Panc1 (cell line): ENCODE measurements around the gene SLC1A2. TPM values are rescaled to one million over a fixed set of nuclear protein-coding genes. Genes with fewer than 3 reads are reported as not detected.

Experiments
- ATAC-seq: fragments of 200-7000 bp; cut with Tn5 transposase; 2 replicates; pipeline ENCODE4 v1.9.1; 2020; ENCODE audit warnings: mild to moderate bottlenecking, moderate library complexity
- BruUV-seq: library from RNA; stranded (reverse); fragments of 400-500 nt; replicated peaks from 2 replicates; lab custom pipeline; 2021; lab: Mats Ljungman, UMichigan
- CTCF ChIA-PET: fragments of 300-600 bp; sonication (Branson Sonifier 250); formaldehyde crosslinking; loops from one replicate; lab custom pipeline; 2022; ENCODE audit warnings: antibody characterized with exemption; lab: Charles Lee
- POLR2A ChIA-PET: fragments of 300-600 bp; sonication (Branson Sonifier 250); formaldehyde crosslinking; loops from one replicate; lab custom pipeline; 2022; ENCODE audit warnings: antibody characterized with exemption; lab: Charles Lee
- DNase-seq: peaks from one replicate; pipeline ENCODE4 v3.0.0-alpha.2; 2010; ENCODE audit warnings: low read depth, low spot score
- H3K27ac ChIP-seq: 2 replicates; pipeline ENCODE4 v1.5.1; 2011; ENCODE audit warnings: mild to moderate bottlenecking, low read length, inconsistent platforms
- H3K27me3 ChIP-seq: fragments of 200-500 bp; sonication (Bioruptor generic); 2 replicates; pipeline ENCODE4 v1.6.0; 2014; ENCODE audit warnings: low read length, inconsistent platforms; ENCODE audit not compliant: control insufficient read depth, insufficient read depth
- H3K36me3 ChIP-seq: fragments of 200-500 bp; sonication (Bioruptor generic); 2 replicates; pipeline ENCODE4 v1.5.1; 2014; ENCODE audit warnings: inconsistent platforms, mild to moderate bottlenecking, low read length, moderate library complexity; ENCODE audit not compliant: control insufficient read depth, insufficient read depth
- H3K4me1 ChIP-seq: 2 replicates; pipeline ENCODE4 v1.5.1; 2011; ENCODE audit warnings: inconsistent platforms, mild to moderate bottlenecking, low read length, moderate library complexity; ENCODE audit not compliant: control insufficient read depth, insufficient read depth
- H3K4me3 ChIP-seq, 2 experiments: 2 replicates each; pipeline ENCODE4 v1.5.1; 2011 to 2012; ENCODE audit warnings: low read depth in 2 of 2, low read length in 2 of 2, mild to moderate bottlenecking in 2 of 2, inconsistent platforms in 1 of 2, moderate library complexity in 1 of 2
- H3K9me3 ChIP-seq: fragments of 200-500 bp; sonication (Bioruptor generic); 2 replicates; pipeline ENCODE4 v1.5.1; 2014; ENCODE audit warnings: low read depth, mild to moderate bottlenecking, inconsistent platforms, low read length, moderate library complexity; ENCODE audit not compliant: control insufficient read depth, insufficient read depth
- CTCF ChIP-seq: fragments of 450-650 bp; IDR thresholded peaks from 2 replicates; pipeline ENCODE4 v1.5.1; 2017; ENCODE audit warnings: mild to moderate bottlenecking
- POLR2AphosphoS5 ChIP-seq: IDR thresholded peaks from 2 replicates; pipeline ENCODE4 v1.6.1; 2012; ENCODE audit warnings: mild to moderate bottlenecking, low read depth, low read length, moderate library complexity
- REST ChIP-seq, 2 experiments: IDR thresholded peaks; 2 replicates each; pipeline ENCODE4 v1.6.1; 2011 to 2012; ENCODE audit warnings: low read depth in 2 of 2, control low read depth in 1 of 2, low read length in 1 of 2, mild to moderate bottlenecking in 1 of 2, moderate library complexity in 1 of 2; ENCODE audit not compliant: insufficient read depth in 1 of 2
- SIN3A ChIP-seq: IDR thresholded peaks from 2 replicates; pipeline ENCODE4 v1.6.1; 2012; ENCODE audit warnings: low read depth, mild to moderate bottlenecking, low read length, moderate library complexity, borderline replicate concordance; ENCODE audit not compliant: insufficient read depth
- TCF7L2 ChIP-seq: IDR thresholded peaks from 2 replicates; pipeline ENCODE4 v1.6.1; 2011; ENCODE audit warnings: mild to moderate bottlenecking, low read depth, low read length, inconsistent platforms
- in situ Hi-C: cut with HindIII; loops from 2 replicates; pipeline ENCODE4 v1.10.0; 2016; ENCODE audit warnings: low sequenced_read_pairs, low pct_unique_long_range_greater_than_20kb
- intact Hi-C: fragments of 100-400 bp; cut with micrococcal nuclease; formaldehyde crosslinking; loops from one replicate; pipeline ENCODE4 v1.10.0; 2022; ENCODE audit not compliant: unreplicated experiment
- total RNA-seq: library from RNA; stranded (reverse); gene quantifications from one replicate; pipeline ENCODE4 v1.2.1, GENCODE V29; 2021; ENCODE audit not compliant: unreplicated experiment

SLC1A2 gene
- total RNA-seq, 1 experiment from 2014 or later = 0.21 TPM

- no peak for DNase-seq
- Histone ChIP-seq H3K27ac (no peak overlapping the region), H3K27me3 (no peaks in the 10 kb centered on the region), H3K36me3 (no peaks in the 10 kb centered on the region), H3K4me3 (no peak overlapping the region), H3K9me3 (no peaks in the 10 kb centered on the region), H3K4me1 (no peaks in the 10 kb centered on the region)
- ChIA-PET CTCF (no interaction called here), POLR2A (no interaction called here)
- in situ Hi-C loops (no loop called here), intact Hi-C loops (no loop called here)
- no TSS peak for BruUV-seq
- TF ChIP-seq SIN3A = no peak
- TF ChIP-seq CTCF = no peak
- TF ChIP-seq REST (IDR thresholded peaks at IDR 0.05; ENCODE audit: insufficient read depth in 1 of 2, low read depth in 2 of 2, low read length in 1 of 2) = no peak
- TF ChIP-seq TCF7L2 = no peak
- no peak for TF ChIP-seq POLR2AphosphoS5
- no peak for ATAC-seq
Observed at GRCh38 chr11:35376613-35377012, 42.7 kb downstream of the SLC1A2 start.

GRCh38 chr11:35376118-35376510 lies 43.2 kb downstream of the SLC1A2 start:
- TF ChIP-seq REST (IDR thresholded peaks at IDR 0.05; ENCODE audit: insufficient read depth in 1 of 2, low read depth in 2 of 2, low read length in 1 of 2) = no peak
- TF ChIP-seq POLR2AphosphoS5 = no peak
- no peak for TF ChIP-seq TCF7L2
- no peak for TF ChIP-seq CTCF
- no peak for TF ChIP-seq SIN3A
- no peaks in the 10 kb centered on the region for H3K36me3 ChIP-seq
- no TSS peak for BruUV-seq
- intact Hi-C loops = no loop called here
- ChIA-PET CTCF (no interaction called here), POLR2A (no interaction called here)
- no peak overlapping the region for H3K4me3 ChIP-seq
- DNase-seq = no peak
- H3K27ac ChIP-seq = no peak overlapping the region
- no peak for ATAC-seq
- in situ Hi-C loops = no loop called here
- no peaks in the 10 kb centered on the region for H3K9me3 ChIP-seq
- no peaks in the 10 kb centered on the region for H3K4me1 ChIP-seq
- no peaks in the 10 kb centered on the region for H3K27me3 ChIP-seq
